Subcutaneous adipose tissue (tissue), 4 donors: ENCODE results near the gene ANKRD28. TPM values are rescaled to one million over a fixed set of nuclear protein-coding genes. Genes with fewer than 3 reads are reported as not detected.

Source experiments
- CTCF ChIP-seq: fragments of 450-650 bp; IDR thresholded peaks from one replicate; pipeline ENCODE4 v1.5.1; 2016; ENCODE audit warnings: low read depth, mild to moderate bottlenecking, control low read depth, antibody characterized with exemption, moderate library complexity
- total RNA-seq, 4 donors: library from RNA; depleted of rRNA; stranded (reverse); fragments of >200 nt; gene quantifications; one replicate each; pipeline ENCODE4 v1.1.0, GENCODE V29; 2016

ANKRD28 gene
- total RNA-seq, 4 donors from 2014 or later, result 66.5 to 130 (median 123) TPM

GRCh38 chr3:15713364-15713763, 84.4 kb downstream of the ANKRD28 start:
- TF ChIP-seq CTCF, result no peak

GRCh38 chr3:15711281-15711680, 86.5 kb downstream of the ANKRD28 start:
- no peak for TF ChIP-seq CTCF

GRCh38 chr3:15708882-15709677, 88.7 kb downstream of the ANKRD28 start:
- TF ChIP-seq CTCF, result no peak

GRCh38 chr3:15707779-15708178, 90.0 kb downstream of the ANKRD28 start:
- no peak for TF ChIP-seq CTCF

- TF ChIP-seq CTCF, result no peak
These were observed 94.4 kb downstream of the ANKRD28 start for GRCh38 chr3:15703346-15703745.

GRCh38 chr3:15694628-15695027, 103.2 kb downstream of the ANKRD28 start:
- TF ChIP-seq CTCF, result no peak

GRCh38 chr3:15693355-15693754, 104.4 kb downstream of the ANKRD28 start:
- no peak for TF ChIP-seq CTCF
